H1 (cell line): ENCODE results near the gene ARHGAP6. TPM values are rescaled to one million over a fixed set of nuclear protein-coding genes. Genes with fewer than 3 reads are reported as not detected.

Experiments
- CTCF ChIA-PET: fragments of 300-600 bp; sonication (Branson Sonifier 250); formaldehyde crosslinking; loops from one replicate; lab custom pipeline; 2021; ENCODE audit not compliant: partially characterized antibody; lab: Charles Lee
- POLR2A ChIA-PET: fragments of 300-600 bp; sonication (Branson Sonifier 250); formaldehyde crosslinking; loops from one replicate; lab custom pipeline; 2021; ENCODE audit warnings: inconsistent platforms; ENCODE audit not compliant: partially characterized antibody; lab: Charles Lee
- DNase-seq, 2 experiments: peaks; one replicate each; pipeline versions ENCODE4 v3.0.0 to v3.0.0-alpha.2; 2010 to 2022; ENCODE audit warnings: low spot score in 2 of 2, low read depth in 1 of 2, mixed read lengths in 1 of 2
- FAIRE-seq: peaks from 2 replicates; lab custom pipeline; 2011; peaks lifted over from hg19 to GRCh38; lab: Jason Lieb, UNC
- H2AFZ ChIP-seq: 2 replicates; pipeline ENCODE4 v1.8.1; 2012; ENCODE audit warnings: low read length, inconsistent platforms
- H2AK5ac ChIP-seq: 2 replicates; pipeline ENCODE4 v1.6.1; 2013; ENCODE audit warnings: low read depth, low read length
- H2BK120ac ChIP-seq: replicated peaks from 2 replicates; pipeline ENCODE3; 2013; ENCODE audit warnings: low read depth, low read length, inconsistent platforms
- H2BK12ac ChIP-seq: 2 replicates; pipeline ENCODE4 v1.6.1; 2013; ENCODE audit warnings: low read depth, low read length
- H2BK15ac ChIP-seq: 2 replicates; pipeline ENCODE4 v1.6.1; 2013; ENCODE audit warnings: low read length
- H2BK20ac ChIP-seq: 2 replicates; pipeline ENCODE4 v1.6.1; 2013; ENCODE audit warnings: low read length
- H2BK5ac ChIP-seq: 2 replicates; pipeline ENCODE4 v1.6.1; 2013; ENCODE audit warnings: low read depth, low read length
- H3K14ac ChIP-seq: 2 replicates; pipeline ENCODE4 v1.6.1; 2013; ENCODE audit warnings: inconsistent platforms; ENCODE audit not compliant: insufficient read length
- H3K18ac ChIP-seq: 2 replicates; pipeline ENCODE4 v1.6.1; 2013; ENCODE audit warnings: low read length; ENCODE audit errors: extremely low read depth
- H3K23ac ChIP-seq: 2 replicates; pipeline ENCODE4 v1.6.1; 2013; ENCODE audit warnings: inconsistent platforms; ENCODE audit not compliant: insufficient read length
- H3K23me2 ChIP-seq: 2 replicates; pipeline ENCODE4 v1.6.1; 2013; ENCODE audit warnings: low read depth, low read length
- H3K27ac ChIP-seq: 2 replicates; pipeline ENCODE4 v1.6.1; 2011; ENCODE audit warnings: low read depth, low read length, inconsistent platforms
- H3K27me3 ChIP-seq, 4 experiments: replicated peaks in 1 of 4; 1 replicate in 1 of 4; 2 replicates in 3 of 4; pipeline versions ENCODE4 v1.6.1 to v1.8.1; 2011 to 2013; ENCODE audit warnings: low read length in 3 of 4, mild to moderate bottlenecking in 3 of 4, inconsistent platforms in 2 of 4, mixed read lengths in 2 of 4, moderate library complexity in 1 of 4; ENCODE audit not compliant: control insufficient read depth in 3 of 4, insufficient read depth in 3 of 4; ENCODE audit errors: extremely low read depth in 1 of 4
- H3K36me3 ChIP-seq, 4 experiments: 2 replicates each; pipeline versions ENCODE4 v1.6.1 to v1.8.1; 2011 to 2013; ENCODE audit warnings: mild to moderate bottlenecking in 4 of 4, low read length in 3 of 4, moderate library complexity in 2 of 4, control low read depth in 1 of 4, inconsistent platforms in 1 of 4; ENCODE audit not compliant: insufficient read depth in 4 of 4, control insufficient read depth in 2 of 4
- H3K4ac ChIP-seq: replicated peaks from 2 replicates; pipeline ENCODE3; 2013; ENCODE audit warnings: low read length, low read depth, mixed read lengths, inconsistent platforms; ENCODE audit not compliant: insufficient read length
- H3K4me1 ChIP-seq, 4 experiments: replicated peaks in 1 of 4; 1 replicate in 1 of 4; 2 replicates in 3 of 4; pipeline versions ENCODE4 v1.6.1 to v1.8.1; 2011 to 2013; ENCODE audit warnings: low read length in 3 of 4, inconsistent platforms in 2 of 4, mixed read lengths in 1 of 4; ENCODE audit not compliant: insufficient read depth in 4 of 4, control insufficient read depth in 3 of 4
- H3K4me2 ChIP-seq, 2 experiments: 2 replicates each; pipeline versions ENCODE4 v1.6.1 to v1.8.1; 2011 to 2013; ENCODE audit warnings: low read depth in 2 of 2, low read length in 2 of 2, control low read depth in 1 of 2, inconsistent platforms in 1 of 2, mild to moderate bottlenecking in 1 of 2; ENCODE audit not compliant: insufficient read depth in 1 of 2
- H3K4me3 ChIP-seq, 4 experiments: fragments of 200-600, 300-600 bp in 1 of 4; sonication (generic), shearing (Covaris generic), sonication (Bioruptor Twin) in 1 of 4; 2 replicates each; pipeline versions ENCODE4 v1.5.1 to v1.8.1; 2011 to 2016; ENCODE audit warnings: low read length in 4 of 4, low read depth in 3 of 4, control low read depth in 2 of 4, inconsistent platforms in 2 of 4, mild to moderate bottlenecking in 2 of 4, mixed read lengths in 1 of 4, moderate library complexity in 1 of 4; ENCODE audit not compliant: insufficient read depth in 2 of 4; ENCODE audit errors: extremely low read depth in 1 of 4
- H3K56ac ChIP-seq: replicated peaks from 2 replicates; pipeline ENCODE3; 2013; ENCODE audit warnings: low read depth, mild to moderate bottlenecking, mixed read lengths, low read length, inconsistent platforms; ENCODE audit not compliant: insufficient read length
- H3K79me1 ChIP-seq: 2 replicates; pipeline ENCODE4 v1.6.1; 2013; ENCODE audit warnings: low read depth, low read length, control low read depth
- H3K79me2 ChIP-seq, 2 experiments: 2 replicates each; pipeline versions ENCODE4 v1.6.1 to v1.8.1; 2012 to 2013; ENCODE audit warnings: low read length in 2 of 2, mild to moderate bottlenecking in 2 of 2, inconsistent platforms in 1 of 2; ENCODE audit not compliant: insufficient read depth in 2 of 2, control insufficient read depth in 1 of 2
- H3K9ac ChIP-seq, 4 experiments: replicated peaks in 1 of 4; 1 replicate in 1 of 4; 2 replicates in 3 of 4; pipeline versions ENCODE4 v1.6.1 to v1.8.1; 2011 to 2013; ENCODE audit warnings: low read depth in 3 of 4, low read length in 3 of 4, control low read depth in 2 of 4, mild to moderate bottlenecking in 2 of 4, moderate library complexity in 2 of 4, inconsistent platforms in 1 of 4; ENCODE audit errors: extremely low read depth in 1 of 4
- H3K9me3 ChIP-seq, 2 experiments: 2 replicates each; pipeline versions ENCODE4 v1.6.1 to v1.8.1; 2012 to 2013; ENCODE audit warnings: mild to moderate bottlenecking in 2 of 2, moderate library complexity in 2 of 2, control low read depth in 1 of 2, inconsistent platforms in 1 of 2, low read depth in 1 of 2, low read length in 1 of 2, mixed read lengths in 1 of 2; ENCODE audit not compliant: insufficient read depth in 2 of 2
- H4K20me1 ChIP-seq, 2 experiments: replicated peaks in 1 of 2; 2 replicates each; pipeline versions ENCODE3 to v1.8.1; 2011 to 2013; ENCODE audit warnings: inconsistent platforms in 2 of 2, low read length in 2 of 2, mild to moderate bottlenecking in 1 of 2; ENCODE audit not compliant: insufficient read depth in 2 of 2, control insufficient read depth in 1 of 2
- H4K5ac ChIP-seq: 2 replicates; pipeline ENCODE4 v1.6.1; 2013; ENCODE audit warnings: low read length, low read depth, mixed read lengths, inconsistent platforms; ENCODE audit not compliant: insufficient read length
- H4K8ac ChIP-seq: 2 replicates; pipeline ENCODE4 v1.8.0; 2013; ENCODE audit warnings: mild to moderate bottlenecking, moderate library complexity, low read length, inconsistent platforms; ENCODE audit not compliant: insufficient read depth; ENCODE audit errors: extremely low read depth
- H4K91ac ChIP-seq: replicated peaks from 2 replicates; pipeline ENCODE3; 2013; ENCODE audit warnings: low read length, mixed read lengths, inconsistent platforms; ENCODE audit not compliant: insufficient read length
- CHD2 ChIP-seq: IDR thresholded peaks from 2 replicates; pipeline ENCODE4 v1.6.1; 2012; ENCODE audit warnings: low read length, improper control_type of control experiment
- E2F6 ChIP-seq: IDR thresholded peaks from 2 replicates; pipeline ENCODE4 v1.6.1; 2012; ENCODE audit warnings: inconsistent platforms
- EZH2 ChIP-seq: fragments of 200-600 bp; sonication (generic); IDR thresholded peaks from 2 replicates; pipeline ENCODE4 v1.7.1; 2012; ENCODE audit warnings: low read depth, mild to moderate bottlenecking, moderate library complexity, low read length, inconsistent platforms; ENCODE audit not compliant: severe bottlenecking
- JUN ChIP-seq: IDR thresholded peaks from 2 replicates; pipeline ENCODE4 v1.6.1; 2011; ENCODE audit warnings: low read depth, mild to moderate bottlenecking, improper control_type of control experiment, low read length
- JUND ChIP-seq: IDR thresholded peaks from 2 replicates; pipeline ENCODE4 v1.6.1; 2011; ENCODE audit warnings: mild to moderate bottlenecking, improper control_type of control experiment, low read length
- NANOG ChIP-seq: IDR thresholded peaks from 2 replicates; pipeline ENCODE4 v1.6.1; 2011; ENCODE audit warnings: low read length, low read depth, mild to moderate bottlenecking, inconsistent platforms; ENCODE audit not compliant: insufficient read depth, poor library complexity, severe bottlenecking
- NRF1 ChIP-seq: IDR thresholded peaks from 2 replicates; pipeline ENCODE4 v1.6.1; 2011; ENCODE audit warnings: mild to moderate bottlenecking, low read depth, low read length, improper control_type of control experiment
- RXRA ChIP-seq: IDR thresholded peaks from 2 replicates; pipeline ENCODE4 v1.6.1; 2011; ENCODE audit warnings: low read depth, mild to moderate bottlenecking, low read length, moderate library complexity; ENCODE audit not compliant: insufficient read depth
- WGBS, 2 experiments: shearing (Covaris generic) in 1 of 2; methylation state at CpG; one replicate each; pipeline versions ENCODE4 v1.1.6 to v1.1.7; 2013 to 2015; ENCODE audit warnings: low lambda C conversion rate in 2 of 2, mixed read lengths in 2 of 2, inconsistent platforms in 1 of 2, low coverage in 1 of 2, missing lambda C conversion rate in 1 of 2; ENCODE audit not compliant: insufficient replicate concordance in 2 of 2, insufficient coverage in 1 of 2, insufficient read length in 1 of 2; ENCODE audit errors: extremely low coverage in 1 of 2, missing lambda C conversion rate in 1 of 2; 5-methylcytosine and 5-hydroxymethylcytosine counted together
- polyA plus RNA-seq, 7 experiments: library from polyadenylated mRNA; depleted of rRNA in 3 of 7; stranded (reverse) in 5 of 7; unstranded in 2 of 7; fragments of >200 nt in 5 of 7; fragments of 200-250 nt in 2 of 7; gene quantifications; 1 replicate in 5 of 7; 2 replicates in 1 of 7; 4 replicates in 1 of 7; pipeline versions ENCODE4 v1.2.1 to v1.2.3, GENCODE V29; 2011 to 2013; ENCODE audit warnings: missing spikeins in 2 of 7, mixed read lengths in 2 of 7
- total RNA-seq: library from RNA; stranded (reverse); fragmentation: NEBNext Ultra II Directional; extraction: Animal tissue kit (Norgen Biotek cat#: 25700); gene quantifications from 2 replicates; pipeline ENCODE4 v1.2.1, GENCODE V29; 2021

Gene ARHGAP6
- total and polyA plus RNA-seq, 2 of the 8 experiments (the other 6 are each of a cell fraction or from before 2014, with no cell fraction given), result 0.35 to 0.82 TPM

- Histone ChIP-seq H2BK5ac (no peak overlapping the region), H4K20me1 (no peaks in the 10 kb centered on the region), H4K5ac (no peak overlapping the region), H3K4me3 (no peak overlapping the region), H2BK20ac (no peak overlapping the region), H2AFZ (no peak overlapping the region), H3K27me3 (no peaks in the 10 kb centered on the region), H3K36me3 (no peaks in the 10 kb centered on the region), H4K8ac (no peak overlapping the region), H3K9me3 (no peaks in the 10 kb centered on the region)
- POLR2A ChIA-PET, result no interaction called here
- no peak for DNase-seq
- TF ChIP-seq EZH2 (no peak), JUND (no peak), RXRA (no peak), NANOG (no peak), CHD2 (no peak), E2F6 (no peak), JUN (no peak), NRF1 (no peak)
- TF ChIP-seq, all 59 proteins: peak for 0
- no peak overlapping the region for H3K9ac ChIP-seq
- 89% methylated on average over 2 of the region's 2 CpGs; no CpG with 5 or more reads in 1 of the 2 experiments for WGBS, 2 experiments
- no peaks in the 10 kb centered on the region; a peak in 1 of 7 replicates for H3K4me1 ChIP-seq
- H3K23ac ChIP-seq, result no peak overlapping the region
- H3K18ac ChIP-seq, result no peak overlapping the region
- no peak overlapping the region for H3K4me2 ChIP-seq
- no peaks in the 10 kb centered on the region for H3K79me2 ChIP-seq
- H3K4ac ChIP-seq, result no peak overlapping the region
- H2BK120ac ChIP-seq, result no peak overlapping the region
- H2BK12ac ChIP-seq, result no peak overlapping the region
- no peaks in the 10 kb centered on the region for H3K23me2 ChIP-seq
- no peak overlapping the region for H3K27ac ChIP-seq
- H3K14ac ChIP-seq, result no peak overlapping the region
- H4K91ac ChIP-seq, result no peak overlapping the region
- no peak overlapping the region for H2BK15ac ChIP-seq
- H3K56ac ChIP-seq, result no peak overlapping the region
- CTCF ChIA-PET, result no interaction called here
- no peak overlapping the region for H2AK5ac ChIP-seq
- FAIRE-seq, result no peak
- H3K79me1 ChIP-seq, result no peaks in the 10 kb centered on the region
Measured at GRCh38 chrX:11336201-11336600, 329.5 kb downstream of the ARHGAP6 start.
